SK-N-SH (cell line): ENCODE results near the gene SLC38A8.

Experiments used
- CHD2 ChIP-seq: fragments of 150-350 bp; IDR thresholded peaks from 2 replicates; pipeline ENCODE4 v1.6.1; 2018; ENCODE audit warnings: low read length; ENCODE audit not compliant: partially characterized antibody
- CTCF ChIP-seq: fragments of 200-600 bp; sonication (generic); IDR thresholded peaks from 2 replicates; pipeline ENCODE4 v1.6.1; 2017; ENCODE audit warnings: antibody characterized with exemption, mild to moderate bottlenecking, moderate library complexity
- EP300 ChIP-seq, 2 experiments: IDR thresholded peaks; 2 replicates each; pipeline versions ENCODE4 v1.4.0 to v1.6.1; 2012; ENCODE audit warnings: borderline replicate concordance in 1 of 2, low read depth in 1 of 2, low read length in 1 of 2
- FOXM1 ChIP-seq: IDR thresholded peaks from 2 replicates; pipeline ENCODE4 v1.4.0; 2012; ENCODE audit warnings: low read depth, mild to moderate bottlenecking
- JUND ChIP-seq: IDR thresholded peaks from 2 replicates; pipeline ENCODE4 v1.4.0; 2012
- MXI1 ChIP-seq: IDR thresholded peaks from 2 replicates; pipeline ENCODE4 v1.6.1; 2012; ENCODE audit warnings: mild to moderate bottlenecking, low read depth, low read length, improper control_type of control experiment
- SMC3 ChIP-seq: IDR thresholded peaks from 2 replicates; pipeline ENCODE4 v1.6.1; 2012; ENCODE audit warnings: low read depth, low read length, improper control_type of control experiment
- TCF12 ChIP-seq: IDR thresholded peaks from 2 replicates; pipeline ENCODE4 v1.4.0; 2012
- USF2 ChIP-seq: fragments of 150-350 bp; IDR thresholded peaks from 2 replicates; pipeline ENCODE4 v1.6.1; 2017; ENCODE audit warnings: antibody characterized with exemption, low read length, low read depth, borderline replicate concordance
- YY1 ChIP-seq: IDR thresholded peaks from 2 replicates; pipeline ENCODE4 v1.4.0; 2012; ENCODE audit warnings: low read depth, mild to moderate bottlenecking
- TF ChIP-seq, protein P1 (sequence below): IDR thresholded peaks from 2 replicates; pipeline ENCODE4 v1.4.0; 2012; ENCODE audit warnings: low read depth
- TF ChIP-seq, protein P2 (sequence below): IDR thresholded peaks from 2 replicates; pipeline ENCODE4 v1.6.1; 2012; ENCODE audit warnings: mild to moderate bottlenecking, low read depth, low read length, moderate library complexity

DNA sequence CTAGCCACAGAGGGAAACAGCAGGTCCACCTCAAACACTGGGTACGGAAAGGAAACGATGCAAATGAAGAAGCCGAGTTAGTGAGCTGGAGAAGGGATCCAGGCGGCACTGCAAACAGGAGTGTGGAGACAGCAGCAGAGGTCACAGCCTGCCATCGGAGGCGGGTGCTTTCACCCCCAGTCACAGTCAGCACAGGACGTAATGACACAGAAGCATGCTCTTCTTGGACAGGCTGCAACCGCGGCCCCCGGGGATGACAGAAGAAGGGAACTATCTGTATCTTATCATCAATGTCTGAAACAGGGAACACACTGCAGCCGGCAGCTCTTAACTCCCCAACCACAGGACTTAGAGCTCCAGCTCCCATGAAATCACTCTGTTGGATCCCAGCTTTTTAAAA lies 16.1 kb upstream of the SLC38A8 start:
- TF ChIP-seq YY1 (no peak), CTCF (no peak), SMC3 (no peak), USF2 (no peak), CHD2 (no peak), EP300 (IDR thresholded peaks at IDR 0.05; ENCODE audit: borderline replicate concordance in 1 of 2, low read depth in 1 of 2, low read length in 1 of 2) (no peak), TCF12 (no peak), JUND (no peak), FOXM1 (no peak), MXI1 (no peak)
- TF ChIP-seq, protein P1, sequence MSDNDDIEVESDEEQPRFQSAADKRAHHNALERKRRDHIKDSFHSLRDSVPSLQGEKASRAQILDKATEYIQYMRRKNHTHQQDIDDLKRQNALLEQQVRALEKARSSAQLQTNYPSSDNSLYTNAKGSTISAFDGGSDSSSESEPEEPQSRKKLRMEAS: no peak
- TF ChIP-seq, protein P2, sequence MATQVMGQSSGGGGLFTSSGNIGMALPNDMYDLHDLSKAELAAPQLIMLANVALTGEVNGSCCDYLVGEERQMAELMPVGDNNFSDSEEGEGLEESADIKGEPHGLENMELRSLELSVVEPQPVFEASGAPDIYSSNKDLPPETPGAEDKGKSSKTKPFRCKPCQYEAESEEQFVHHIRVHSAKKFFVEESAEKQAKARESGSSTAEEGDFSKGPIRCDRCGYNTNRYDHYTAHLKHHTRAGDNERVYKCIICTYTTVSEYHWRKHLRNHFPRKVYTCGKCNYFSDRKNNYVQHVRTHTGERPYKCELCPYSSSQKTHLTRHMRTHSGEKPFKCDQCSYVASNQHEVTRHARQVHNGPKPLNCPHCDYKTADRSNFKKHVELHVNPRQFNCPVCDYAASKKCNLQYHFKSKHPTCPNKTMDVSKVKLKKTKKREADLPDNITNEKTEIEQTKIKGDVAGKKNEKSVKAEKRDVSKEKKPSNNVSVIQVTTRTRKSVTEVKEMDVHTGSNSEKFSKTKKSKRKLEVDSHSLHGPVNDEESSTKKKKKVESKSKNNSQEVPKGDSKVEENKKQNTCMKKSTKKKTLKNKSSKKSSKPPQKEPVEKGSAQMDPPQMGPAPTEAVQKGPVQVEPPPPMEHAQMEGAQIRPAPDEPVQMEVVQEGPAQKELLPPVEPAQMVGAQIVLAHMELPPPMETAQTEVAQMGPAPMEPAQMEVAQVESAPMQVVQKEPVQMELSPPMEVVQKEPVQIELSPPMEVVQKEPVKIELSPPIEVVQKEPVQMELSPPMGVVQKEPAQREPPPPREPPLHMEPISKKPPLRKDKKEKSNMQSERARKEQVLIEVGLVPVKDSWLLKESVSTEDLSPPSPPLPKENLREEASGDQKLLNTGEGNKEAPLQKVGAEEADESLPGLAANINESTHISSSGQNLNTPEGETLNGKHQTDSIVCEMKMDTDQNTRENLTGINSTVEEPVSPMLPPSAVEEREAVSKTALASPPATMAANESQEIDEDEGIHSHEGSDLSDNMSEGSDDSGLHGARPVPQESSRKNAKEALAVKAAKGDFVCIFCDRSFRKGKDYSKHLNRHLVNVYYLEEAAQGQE: no peak
